HG03571 (cell line): Measurements from ENCODE around the gene MAMLD1.
"Not testable (repeated sequence)": the region's sequence is repeated elsewhere in the genome, so short reads cannot be mapped to it uniquely, and the experiment has no call there.

ENCODE experiments used
- ATAC-seq: cut with Tn5 transposase; IDR thresholded peaks from one replicate; pipeline ENCODE4 v1.9.1; 2021; ENCODE audit not compliant: unreplicated experiment

MAMLD1 gene

GRCh38 chrX:150362599-150363481 lies at the start of gene MAMLD1:
TSS of gene MAMLD1 (plus strand) at chrX:150363317. CDS start at chrX:150445517, 82,200 bp downstream.
- ATAC-seq: no peak

GRCh38 chrX:150313514-150313913 lies 49.6 kb upstream of the MAMLD1 start:
- ATAC-seq: no peak

- no peak for ATAC-seq
Measured at GRCh38 chrX:150314186-150314585, 48.9 kb upstream of the MAMLD1 start.

GRCh38 chrX:150316564-150316963 lies 46.6 kb upstream of the MAMLD1 start:
- ATAC-seq: no peak

- no peak for ATAC-seq
Measured at GRCh38 chrX:150323020-150323419, 40.1 kb upstream of the MAMLD1 start.

GRCh38 chrX:150324035-150324728 lies 38.9 kb upstream of the MAMLD1 start:
- no peak for ATAC-seq

- ATAC-seq: no peak
Measured at GRCh38 chrX:150324919-150325318, 38.2 kb upstream of the MAMLD1 start.

- no peak for ATAC-seq
Measured at GRCh38 chrX:150326541-150327247, 36.4 kb upstream of the MAMLD1 start.

- no peak for ATAC-seq
Measured at GRCh38 chrX:150329282-150329681, 33.8 kb upstream of the MAMLD1 start.

- no peak for ATAC-seq
Measured at GRCh38 chrX:150329868-150330267, 33.2 kb upstream of the MAMLD1 start.

GRCh38 chrX:150332023-150332422 lies 31.1 kb upstream of the MAMLD1 start:
- no peak for ATAC-seq

- ATAC-seq: no peak
Measured at GRCh38 chrX:150334100-150334499, 29.0 kb upstream of the MAMLD1 start.

GRCh38 chrX:150334981-150335380 lies 28.1 kb upstream of the MAMLD1 start:
- ATAC-seq: no peak

- no peak for ATAC-seq
Measured at GRCh38 chrX:150337026-150337425, 26.1 kb upstream of the MAMLD1 start.

GRCh38 chrX:150337536-150337935 lies 25.6 kb upstream of the MAMLD1 start:
- ATAC-seq: no peak

GRCh38 chrX:150338615-150339014 lies 24.5 kb upstream of the MAMLD1 start:
- ATAC-seq: no peak

- no peak for ATAC-seq
Measured at GRCh38 chrX:150339736-150340135, 23.4 kb upstream of the MAMLD1 start.

GRCh38 chrX:150340326-150340725 lies 22.8 kb upstream of the MAMLD1 start:
- ATAC-seq: not testable (repeated sequence)

- ATAC-seq: no peak
Measured at GRCh38 chrX:150347471-150347870, 15.6 kb upstream of the MAMLD1 start.

GRCh38 chrX:150348365-150348764 lies 14.8 kb upstream of the MAMLD1 start:
- no peak for ATAC-seq

GRCh38 chrX:150352114-150352513 lies 11.0 kb upstream of the MAMLD1 start:
- ATAC-seq: no peak

- no peak for ATAC-seq
Measured at GRCh38 chrX:150352581-150352980, 10.5 kb upstream of the MAMLD1 start.
